ENCODE data around the gene S1PR2. TPM values are rescaled to one million over a fixed set of nuclear protein-coding genes. Genes with fewer than 3 reads are reported as not detected.
"Not testable (repeated sequence)": the region's sequence is repeated elsewhere in the genome, so short reads cannot be mapped to it uniquely, and the experiment has no call there.

The S1PR2 gene
- total and polyA plus RNA-seq, 3 experiments from 2014 or later, result 2.2 to 19.9 (median 18.4) TPM

GRCh38 chr19:10183926-10184325, 47.2 kb downstream of the S1PR2 start:
- no peak overlapping the region for H3K27ac ChIP-seq (ENCODE audit: low read depth, low read length)
- H3K4me3 Mint-ChIP-seq, result no peak overlapping the region
- H3K27me3 Mint-ChIP-seq, result peaks cover 0 to 1% of the 10 kb centered on the region in 2 donors
- peak overlapping the region in 5 of 8 donors; percentile 43 to 75 (median 52) for H3K27ac Mint-ChIP-seq
- no peak overlapping the region for H3K4me3 ChIP-seq (ENCODE audit: low read length)
- ChIA-PET POLR2A (no interaction called here), CTCF (interaction anchor here (1.0 kb wide), 1 partner anchor 41 kb away, joined by 3 read pairs; no protein-coding TSS in a partner anchor)
- H3K36me3 Mint-ChIP-seq, result peaks cover 0 to 68% (median 6%) of the 10 kb centered on the region in 3 donors
- H3K4me1 ChIP-seq (ENCODE audit: insufficient read depth, low read length), result no peaks in the 10 kb centered on the region
- H3K27me3 ChIP-seq (ENCODE audit: insufficient read depth, low read length, poor library complexity, severe bottlenecking), result no peaks in the 10 kb centered on the region
- H3K9me3 ChIP-seq (ENCODE audit: low read length), result no peaks in the 10 kb centered on the region
- DNase-seq, result no peak
- H3K36me3 ChIP-seq (ENCODE audit: insufficient read depth, low read length), result peaks cover 18% of the 10 kb centered on the region
- peaks cover 14 to 36% (median 30%) of the 10 kb centered on the region in 3 donors for H3K4me1 Mint-ChIP-seq
- no peaks in the 10 kb centered on the region for H3K9me3 Mint-ChIP-seq

DNA sequence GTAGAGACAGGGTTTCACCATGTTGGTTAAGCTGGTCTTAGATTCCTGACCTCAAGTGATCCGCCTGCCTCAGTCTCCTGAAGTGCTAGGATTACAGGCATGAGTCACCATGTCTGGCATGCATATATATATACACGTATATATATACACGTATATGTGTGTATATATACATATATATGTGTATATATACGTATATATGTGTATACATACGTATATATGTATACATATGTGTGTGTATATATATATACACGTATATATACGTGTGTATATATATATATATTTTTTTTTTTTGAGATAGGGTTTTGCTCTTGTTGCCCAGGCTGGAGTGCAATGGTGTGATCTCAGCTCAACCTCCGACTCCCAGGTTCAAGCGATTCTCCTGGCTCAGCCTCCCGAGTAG, 48.3 kb downstream of the S1PR2 start:
- H3K4me1 ChIP-seq (ENCODE audit: insufficient read depth, low read length), result no peaks in the 10 kb centered on the region
- H3K9me3 ChIP-seq (ENCODE audit: low read length), result no peaks in the 10 kb centered on the region
- Mint-ChIP-seq H3K36me3 (peaks cover 0 to 60% (median 6%) of the 10 kb centered on the region in 3 donors), H3K9me3 (no peaks in the 10 kb centered on the region), H3K4me1 (peaks cover 10 to 26% (median 24%) of the 10 kb centered on the region in 3 donors), H3K27ac (no peak overlapping the region), H3K4me3 (no peak overlapping the region), H3K27me3 (peaks cover 0 to 1% of the 10 kb centered on the region in 2 donors)
- H3K27ac ChIP-seq (ENCODE audit: low read depth, low read length), result no peak overlapping the region
- no peak overlapping the region for H3K4me3 ChIP-seq (ENCODE audit: low read length)
- peaks cover 18% of the 10 kb centered on the region for H3K36me3 ChIP-seq (ENCODE audit: insufficient read depth, low read length)
- no peak for DNase-seq
- CTCF ChIA-PET, result interaction anchor here (1.5 kb wide), 1 partner anchor 9 kb away, joined by 6 read pairs; no protein-coding TSS in a partner anchor
- H3K27me3 ChIP-seq (ENCODE audit: insufficient read depth, low read length, poor library complexity, severe bottlenecking), result no peaks in the 10 kb centered on the region
- POLR2A ChIA-PET, result no interaction called here

DNA sequence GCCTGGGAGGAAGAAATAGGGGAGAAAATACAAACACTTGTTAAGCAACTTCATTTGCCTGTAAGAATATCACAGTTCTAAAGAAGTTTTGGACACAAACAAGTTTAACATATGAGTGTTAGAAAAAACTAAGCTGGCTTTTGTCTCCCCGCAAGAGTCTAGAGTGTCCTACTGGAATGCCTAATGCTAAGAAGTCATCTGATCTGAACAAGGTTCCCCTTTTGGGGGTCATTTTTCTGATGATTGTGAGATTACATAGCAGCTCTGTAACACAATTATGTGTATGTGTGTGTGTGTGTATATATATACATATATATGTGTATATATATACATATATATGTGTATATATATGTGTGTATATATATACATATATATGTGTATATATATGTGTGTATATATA, 49.1 kb downstream of the S1PR2 start:
- ChIA-PET CTCF (interaction anchor here (1.5 kb wide), 1 partner anchor 8 kb away, joined by 6 read pairs; no protein-coding TSS in a partner anchor), POLR2A (interaction anchor here (0.6 kb wide), 1 partner anchor 162 kb away, joined by 3 read pairs; no protein-coding TSS in a partner anchor)
- DNase-seq, result no peak
- no peak overlapping the region for H3K4me3 ChIP-seq (ENCODE audit: low read length)
- Mint-ChIP-seq H3K36me3 (peaks cover 0 to 60% (median 6%) of the 10 kb centered on the region in 3 donors), H3K9me3 (no peaks in the 10 kb centered on the region), H3K27me3 (peaks cover 0 to 1% of the 10 kb centered on the region in 2 donors), H3K4me1 (peaks cover 8 to 18% (median 16%) of the 10 kb centered on the region in 3 donors), H3K4me3 (no peak overlapping the region), H3K27ac (peak overlapping the region in 2 of 8 donors; percentile 24 to 32)
- H3K9me3 ChIP-seq (ENCODE audit: low read length), result no peaks in the 10 kb centered on the region
- H3K4me1 ChIP-seq (ENCODE audit: insufficient read depth, low read length), result no peaks in the 10 kb centered on the region
- H3K27me3 ChIP-seq (ENCODE audit: insufficient read depth, low read length, poor library complexity, severe bottlenecking), result no peaks in the 10 kb centered on the region
- no peak overlapping the region for H3K27ac ChIP-seq (ENCODE audit: low read depth, low read length)
- peaks cover 23% of the 10 kb centered on the region for H3K36me3 ChIP-seq (ENCODE audit: insufficient read depth, low read length)

- H3K36me3 ChIP-seq (ENCODE audit: insufficient read depth, low read length), result peaks cover 29% of the 10 kb centered on the region
Observed at GRCh38 chr19:10180459-10180858, 50.7 kb downstream of the S1PR2 start.

DNA sequence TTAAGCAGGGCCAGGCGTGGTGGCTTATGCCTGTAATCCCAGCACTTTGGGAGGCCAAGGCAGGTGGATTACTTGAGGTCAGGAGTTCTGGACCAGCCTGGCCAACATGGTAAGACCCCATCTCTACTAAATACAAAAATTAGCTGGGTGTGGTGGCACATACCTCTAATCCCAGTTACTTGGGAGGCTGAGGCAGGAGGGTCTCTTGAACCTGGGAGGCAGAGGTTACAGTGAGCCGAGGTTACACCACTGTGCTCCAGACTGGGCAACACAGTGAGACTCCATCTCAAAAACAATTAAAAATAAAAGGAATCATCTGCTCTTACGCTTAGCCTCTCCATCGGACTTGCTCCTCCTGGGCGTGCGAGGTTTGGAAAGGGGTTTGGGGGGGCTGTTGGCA, 51.1 kb downstream of the S1PR2 start:
- H3K27me3 Mint-ChIP-seq; H3K4me1 Mint-ChIP-seq; H3K9me3 ChIP-seq (ENCODE audit: low read length); H3K4me3 ChIP-seq (ENCODE audit: low read length); H3K27ac ChIP-seq (ENCODE audit: low read depth, low read length); H3K9me3 Mint-ChIP-seq; DNase-seq; H3K27me3 ChIP-seq (ENCODE audit: insufficient read depth, low read length, poor library complexity, severe bottlenecking); H3K4me3 Mint-ChIP-seq; H3K4me1 ChIP-seq (ENCODE audit: insufficient read depth, low read length); POLR2A ChIA-PET: not testable (repeated sequence)
- CTCF ChIA-PET, result interaction anchor here (1.2 kb wide), 1 partner anchor 79 kb away, joined by 3 read pairs; no protein-coding TSS in a partner anchor
- peak overlapping the region in 1 of 8 donors; percentile 25 for H3K27ac Mint-ChIP-seq
- peaks cover 34% of the 10 kb centered on the region for H3K36me3 ChIP-seq (ENCODE audit: insufficient read depth, low read length)
- peaks cover 0 to 64% (median 12%) of the 10 kb centered on the region in 3 donors for H3K36me3 Mint-ChIP-seq

More at GRCh38 chr19:10180459-10180858, 50.7 kb downstream of the S1PR2 start:
- Mint-ChIP-seq H3K4me3 (no peak overlapping the region), H3K27me3 (peaks cover 0 to 1% of the 10 kb centered on the region in 2 donors), H3K27ac (peak overlapping the region in 2 of 8 donors; percentile 21 to 25), H3K36me3 (peaks cover 0 to 61% (median 12%) of the 10 kb centered on the region in 3 donors), H3K9me3 (no peaks in the 10 kb centered on the region), H3K4me1 (peaks cover 5 to 8% (median 7%) of the 10 kb centered on the region in 3 donors)
- Histone ChIP-seq H3K9me3 (ENCODE audit: low read length) (no peaks in the 10 kb centered on the region), H3K27ac (ENCODE audit: low read depth, low read length) (no peak overlapping the region), H3K27me3 (ENCODE audit: insufficient read depth, low read length, poor library complexity, severe bottlenecking) (no peaks in the 10 kb centered on the region), H3K4me3 (ENCODE audit: low read length) (no peak overlapping the region), H3K4me1 (ENCODE audit: insufficient read depth, low read length) (no peaks in the 10 kb centered on the region)
- CTCF ChIA-PET, result interaction anchor here (1.2 kb wide), 1 partner anchor 78 kb away, joined by 3 read pairs; no protein-coding TSS in a partner anchor
- POLR2A ChIA-PET, result no interaction called here
- no peak for DNase-seq

GRCh38 chr19:10173527-10173926, 57.6 kb downstream of the S1PR2 start:
- no peaks in the 10 kb centered on the region for H3K9me3 Mint-ChIP-seq
- no peaks in the 10 kb centered on the region for H3K4me1 ChIP-seq (ENCODE audit: insufficient read depth, low read length)
- DNase-seq, result no peak
- H3K27ac ChIP-seq (ENCODE audit: low read depth, low read length), result no peak overlapping the region
- H3K9me3 ChIP-seq (ENCODE audit: low read length), result no peaks in the 10 kb centered on the region
- H3K4me3 Mint-ChIP-seq, result no peak overlapping the region
- ChIA-PET POLR2A (no interaction called here), CTCF (interaction anchor here (2.1 kb wide), 1 partner anchor 9 kb away, joined by 6 read pairs; no protein-coding TSS in a partner anchor)
- peaks cover 0 to 78% (median 18%) of the 10 kb centered on the region in 3 donors for H3K36me3 Mint-ChIP-seq
- no peaks in the 10 kb centered on the region for H3K4me1 Mint-ChIP-seq
- peaks cover 48% of the 10 kb centered on the region for H3K36me3 ChIP-seq (ENCODE audit: insufficient read depth, low read length)
- peak overlapping the region in 3 of 8 donors; percentile 3 to 66 (median 33) for H3K27ac Mint-ChIP-seq
- no peak overlapping the region for H3K4me3 ChIP-seq (ENCODE audit: low read length)
- H3K27me3 ChIP-seq (ENCODE audit: insufficient read depth, low read length, poor library complexity, severe bottlenecking), result no peaks in the 10 kb centered on the region
- no peaks in the 10 kb centered on the region for H3K27me3 Mint-ChIP-seq

Other genes starting within 250 kb of the S1PR2 start
- gene COL5A3, start 220.8 kb downstream of the S1PR2 start, total RNA-seq, result under 1 TPM; 0.50 to 0.91 TPM
- 0.23 TPM for gene COL5A3, start 220.8 kb downstream of the S1PR2 start, polyA plus RNA-seq
- not detected for gene RDH8, start 217.8 kb downstream of the S1PR2 start, total RNA-seq
- gene RDH8, start 217.8 kb downstream of the S1PR2 start, polyA plus RNA-seq, result not detected
- gene SHFL, start 145.0 kb downstream of the S1PR2 start, total RNA-seq, result 10 to 100 TPM; 41.5 to 45.2 TPM
- gene SHFL, start 145.0 kb downstream of the S1PR2 start, polyA plus RNA-seq, result 68.1 TPM
- 1 to 10 TPM; 6.6 to 7.7 TPM for gene ANGPTL6, start 128.7 kb downstream of the S1PR2 start, total RNA-seq
- 0.35 TPM for gene ANGPTL6, start 128.7 kb downstream of the S1PR2 start, polyA plus RNA-seq
- gene PPAN, start 125.0 kb downstream of the S1PR2 start, total RNA-seq, result 100 to 1,000 TPM; 273 to 284 TPM
- gene PPAN, start 125.0 kb downstream of the S1PR2 start, polyA plus RNA-seq, result 47.4 TPM
- 10 to 100 TPM; 53.7 to 58.1 TPM for gene P2RY11, start 119.6 kb downstream of the S1PR2 start, total RNA-seq
- 7.4 TPM for gene P2RY11, start 119.6 kb downstream of the S1PR2 start, polyA plus RNA-seq
- 100 to 1,000 TPM; 336 to 348 TPM for gene EIF3G, start 111.4 kb downstream of the S1PR2 start, total RNA-seq
- 259 TPM for gene EIF3G, start 111.4 kb downstream of the S1PR2 start, polyA plus RNA-seq
- 100 to 1,000 TPM; 307 to 325 TPM for gene DNMT1, start 36.4 kb downstream of the S1PR2 start, total RNA-seq
- gene DNMT1, start 36.4 kb downstream of the S1PR2 start, polyA plus RNA-seq, result 142 TPM
- gene MRPL4, start 20.9 kb upstream of the S1PR2 start, total RNA-seq, result 100 to 1,000 TPM; 149 to 152 TPM
- gene MRPL4, start 20.9 kb upstream of the S1PR2 start, polyA plus RNA-seq, result 42.8 TPM
- 10 to 100 TPM; 65.8 to 66.8 TPM for gene ICAM1, start 39.8 kb upstream of the S1PR2 start, total RNA-seq
- gene ICAM1, start 39.8 kb upstream of the S1PR2 start, polyA plus RNA-seq, result 13.1 TPM
- gene ICAM4, start 55.6 kb upstream of the S1PR2 start, total RNA-seq, result under 1 TPM; 0.15 to 0.33 TPM
- gene ICAM4, start 55.6 kb upstream of the S1PR2 start, polyA plus RNA-seq, result 0.95 TPM
- 1 to 10 TPM; 1.8 to 2.0 TPM for gene ICAM5, start 58.6 kb upstream of the S1PR2 start, total RNA-seq
- gene ICAM5, start 58.6 kb upstream of the S1PR2 start, polyA plus RNA-seq, result not detected
- gene ZGLP1, start 78.5 kb upstream of the S1PR2 start, total RNA-seq, result 1 to 10 TPM; 5.6 to 7.3 TPM
- gene ZGLP1, start 78.5 kb upstream of the S1PR2 start, polyA plus RNA-seq, result 0.56 TPM
- gene FDX2, start 84.7 kb upstream of the S1PR2 start, total RNA-seq, result 10 to 100 TPM; 29.6 to 30.0 TPM
- gene FDX2, start 84.7 kb upstream of the S1PR2 start, polyA plus RNA-seq, result 16.1 TPM
- gene RAVER1, start 102.2 kb upstream of the S1PR2 start, total RNA-seq, result 10 to 100 TPM; 91.5 to 98.5 TPM
- 24.1 TPM for gene RAVER1, start 102.2 kb upstream of the S1PR2 start, polyA plus RNA-seq
- gene ICAM3, start 108.3 kb upstream of the S1PR2 start, total RNA-seq, result 10 to 100 TPM; 83.0 to 89.1 TPM
- 244 TPM for gene ICAM3, start 108.3 kb upstream of the S1PR2 start, polyA plus RNA-seq
- 100 to 1,000 TPM; 210 to 212 TPM for gene TYK2, start 149.2 kb upstream of the S1PR2 start, total RNA-seq
- 74.4 TPM for gene TYK2, start 149.2 kb upstream of the S1PR2 start, polyA plus RNA-seq
- 100 to 1,000 TPM; 273 to 277 TPM for gene CDC37, start 172.2 kb upstream of the S1PR2 start, total RNA-seq
- gene CDC37, start 172.2 kb upstream of the S1PR2 start, polyA plus RNA-seq, result 100 TPM
- gene PDE4A, start 189.2 kb upstream of the S1PR2 start, total RNA-seq, result 10 to 100 TPM; 21.6 to 22.2 TPM
- 7.5 TPM for gene PDE4A, start 189.2 kb upstream of the S1PR2 start, polyA plus RNA-seq